Heart left ventricle (tissue), 16 donors: ENCODE data around the gene POLR2B. TPM values are rescaled to one million over a fixed set of nuclear protein-coding genes. Genes with fewer than 3 reads are reported as not detected.
"Not testable (repeated sequence)": the region's sequence is repeated elsewhere in the genome, so short reads cannot be mapped to it uniquely, and the experiment has no call there.

Experiments used
- ATAC-seq, 4 donors: fragments of 200-7000 bp; cut with Tn5 transposase; one replicate each; pipeline ENCODE4 v1.9.1; 2020 to 2022; ENCODE audit warnings: moderate library complexity in 4 of 4, mild to moderate bottlenecking in 3 of 4, moderate number of reproducible peaks in 1 of 4
- DNase-seq, 5 donors: peaks; one replicate each; pipeline ENCODE4 v3.0.0-alpha.2; 2020
- H3K27ac ChIP-seq, 12 donors: fragments of 200-600 bp; sonication (generic) in 4 of 12; one replicate each; pipeline versions ENCODE4 v1.5.0 to v1.8.0; 2016 to 2022; ENCODE audit warnings: mild to moderate bottlenecking in 2 of 12
- H3K27me3 ChIP-seq, 9 donors: fragments of 200-600 bp; sonication (generic) in 2 of 9; one replicate each; pipeline versions ENCODE4 v1.5.1 to v1.8.0; 2016 to 2022; ENCODE audit warnings: mild to moderate bottlenecking in 3 of 9
- H3K36me3 ChIP-seq, 9 donors: fragments of 200-600 bp; sonication (generic) in 2 of 9; one replicate each; pipeline versions ENCODE4 v1.5.0 to v1.8.0; 2018 to 2022; ENCODE audit warnings: mild to moderate bottlenecking in 2 of 9
- H3K4me1 ChIP-seq, 12 donors: fragments of 200-600 bp; sonication (generic) in 4 of 12; one replicate each; pipeline versions ENCODE4 v1.5.0 to v1.8.0; 2016 to 2022; ENCODE audit warnings: mild to moderate bottlenecking in 3 of 12
- H3K4me3 ChIP-seq, 12 donors: fragments of 200-600 bp; sonication (generic) in 4 of 12; one replicate each; pipeline versions ENCODE4 v1.5.0 to v1.8.0; 2017 to 2022; ENCODE audit warnings: mild to moderate bottlenecking in 9 of 12, moderate library complexity in 4 of 12
- H3K9me3 ChIP-seq, 12 donors: fragments of 200-600 bp; sonication (generic) in 4 of 12; one replicate each; pipeline versions ENCODE4 v1.5.0 to v1.8.0; 2016 to 2022; ENCODE audit warnings: mild to moderate bottlenecking in 1 of 12
- POLR2A ChIP-seq, 2 donors: fragments of 450-650 bp; IDR thresholded peaks; one replicate each; pipeline ENCODE4 v1.6.1; 2017; ENCODE audit warnings: antibody characterized with exemption in 2 of 2, mild to moderate bottlenecking in 2 of 2, moderate library complexity in 2 of 2
- WGBS, 4 donors: extraction: QIAGEN DNeasy Blood & Tissue Kit in 2 of 4; methylation state at CpG; one replicate each; pipeline versions ENCODE4 v1.1.5 to v1.1.7; 2013 to 2018; 5-methylcytosine and 5-hydroxymethylcytosine counted together
- intact Hi-C, 10 donors: fragments of 100-400 bp; cut with DNase I; formaldehyde crosslinking; loops; one replicate each; pipeline versions ENCODE4 v1.11.1 to v1.14.2; 2022
- polyA plus RNA-seq, 2 donors: library from polyadenylated mRNA; stranded (reverse); fragments of 200-250 nt; gene quantifications; one replicate each; pipeline ENCODE4 v1.2.3, GENCODE V29; 2013
- total RNA-seq, 9 donors: library from RNA; depleted of rRNA in 2 of 9; stranded (reverse); fragments of >200 nt in 2 of 9; fragmentation: NEBNext Ultra II Directional in 3 of 9; extraction: Animal tissue kit (Norgen Biotek cat#: 25700) in 3 of 9; gene quantifications; one replicate each; pipeline versions ENCODE4 v1.1.0 to v1.2.4, GENCODE V29; 2016 to 2023
- TF ChIP-seq, protein P1 (sequence below), 12 donors: fragments of 200-600 bp; sonication (generic) in 4 of 12; IDR thresholded peaks; one replicate each; pipeline versions ENCODE4 v1.5.0 to v1.8.0; 2018 to 2022; ENCODE audit warnings: antibody characterized with exemption in 12 of 12, mild to moderate bottlenecking in 5 of 12
- donor health status: ischemic (EF 13 %, LVEDD 7.1; RV severe dilation, severe dysfunction).
- donor health status: healthy with polysubstance abuse.
- donor health status: DM: no; HTN: yes; CAD: no.
- donor health status: DM: no; HTN: no; CAD: no.
- donor health status: ischemic (EF 25% LVEDD 6.9; RV normal size, moderate dysfunction).
- donor health status: ischemic (EF 25% LVEDD 5.7; RV mildly dilated, moderate dysfunction).
- donor health status: healthy.
- donor health status: DM: yes; HTN: yes; CAD: no.
- donor health status: ischemic (EF 35%, LVEDD 5.7; RV mildly dilated, moderate dysfunction).
- donor health status: nonischemic (EF 11% LVEDD 7.7; RV severe dilation, severe dysfunction).
- donor health status: DM: yes; HTN: yes; CAD: no.
- donor health status: PGD.
- donor health status: ischemic (EF 29% LVEDD 5.4; RV normal size, mild dysfunction).
- donor health status: nonischemic (EF 23%, LVEDD 6.1; RV moderate dilation, normal function).

The POLR2B gene
- total and polyA plus RNA-seq, 11 donors: 19.4 to 87.0 (median 73.0) TPM

GRCh38 chr4:57044996-57045395 lies 66.3 kb downstream of the POLR2B start:
- no peak overlapping the region for H3K4me3 ChIP-seq
- H3K27me3 ChIP-seq: no peaks in the 10 kb centered on the region
- 71 to 88% (median 75%) methylated on average over 1 of the region's 1 CpG for WGBS, 4 donors
- H3K36me3 ChIP-seq: peaks cover 0 to 27% (median 10%) of the 10 kb centered on the region in 9 donors
- H3K27ac ChIP-seq: peak overlapping the region; percentile 52 to 94 (median 80)
- ATAC-seq: no peak
- TF ChIP-seq, protein P1, sequence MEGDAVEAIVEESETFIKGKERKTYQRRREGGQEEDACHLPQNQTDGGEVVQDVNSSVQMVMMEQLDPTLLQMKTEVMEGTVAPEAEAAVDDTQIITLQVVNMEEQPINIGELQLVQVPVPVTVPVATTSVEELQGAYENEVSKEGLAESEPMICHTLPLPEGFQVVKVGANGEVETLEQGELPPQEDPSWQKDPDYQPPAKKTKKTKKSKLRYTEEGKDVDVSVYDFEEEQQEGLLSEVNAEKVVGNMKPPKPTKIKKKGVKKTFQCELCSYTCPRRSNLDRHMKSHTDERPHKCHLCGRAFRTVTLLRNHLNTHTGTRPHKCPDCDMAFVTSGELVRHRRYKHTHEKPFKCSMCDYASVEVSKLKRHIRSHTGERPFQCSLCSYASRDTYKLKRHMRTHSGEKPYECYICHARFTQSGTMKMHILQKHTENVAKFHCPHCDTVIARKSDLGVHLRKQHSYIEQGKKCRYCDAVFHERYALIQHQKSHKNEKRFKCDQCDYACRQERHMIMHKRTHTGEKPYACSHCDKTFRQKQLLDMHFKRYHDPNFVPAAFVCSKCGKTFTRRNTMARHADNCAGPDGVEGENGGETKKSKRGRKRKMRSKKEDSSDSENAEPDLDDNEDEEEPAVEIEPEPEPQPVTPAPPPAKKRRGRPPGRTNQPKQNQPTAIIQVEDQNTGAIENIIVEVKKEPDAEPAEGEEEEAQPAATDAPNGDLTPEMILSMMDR (IDR thresholded peaks at IDR 0.05): no peak
- no peak for TF ChIP-seq POLR2A (IDR thresholded peaks at IDR 0.05)
- H3K9me3 ChIP-seq: no peaks in the 10 kb centered on the region
- intact Hi-C loops: loop anchor here in 7 of 10 donors (2.0 to 5.0 kb wide), 3 partner anchors 62 to 67 kb away; partner anchors contain the start of gene IGFBP7 (in 5 of the 7)
- H3K4me1 ChIP-seq: peaks cover 11 to 95% (median 70%) of the 10 kb centered on the region in 12 donors
- DNase-seq: no peak

- H3K9me3 ChIP-seq, ATAC-seq, H3K27me3 ChIP-seq, H3K4me3 ChIP-seq, DNase-seq, intact Hi-C loops, H3K36me3 ChIP-seq: not testable (repeated sequence)
- Histone ChIP-seq H3K27ac (peak overlapping the region in 10 of 12 donors; percentile 4 to 89 (median 78)), H3K4me1 (peaks cover 19 to 98% (median 80%) of the 10 kb centered on the region in 12 donors)
- 87 to 91% (median 89%) methylated on average over 6 of the region's 6 CpGs for WGBS, 4 donors
Observed at GRCh38 chr4:57047046-57047445, 68.3 kb downstream of the POLR2B start.

- no peaks in the 10 kb centered on the region for H3K27me3 ChIP-seq
- TF ChIP-seq POLR2A (IDR thresholded peaks at IDR 0.05): no peak
- TF ChIP-seq, protein P1 (IDR thresholded peaks at IDR 0.05): no peak
- intact Hi-C loops: no loop called here
- H3K36me3 ChIP-seq: peaks cover 0 to 11% (median 0%) of the 10 kb centered on the region in 9 donors
- no peak for DNase-seq
- peak overlapping the region; percentile 7 to 86 (median 62) for H3K27ac ChIP-seq
- ATAC-seq: peak; percentile 21 to 44 (median 34)
- H3K4me3 ChIP-seq: no peak overlapping the region
- H3K9me3 ChIP-seq: no peaks in the 10 kb centered on the region
- peaks cover 17 to 98% (median 77%) of the 10 kb centered on the region in 12 donors for H3K4me1 ChIP-seq
- WGBS, 4 donors: 0 to 31% (median 19%) methylated on average over 1 of the region's 1 CpG
Observed at GRCh38 chr4:57048590-57049304, 70.1 kb downstream of the POLR2B start.

- intact Hi-C loops: no loop called here
- 18 to 32% (median 27%) methylated on average over 3 of the region's 3 CpGs for WGBS, 4 donors
- no peak for TF ChIP-seq POLR2A (IDR thresholded peaks at IDR 0.05)
- TF ChIP-seq, protein P1 (IDR thresholded peaks at IDR 0.05): no peak
- ATAC-seq: peak in 3 of 4 donors; percentile 48 to 63 (median 51)
- Histone ChIP-seq H3K4me1 (peaks cover 14 to 96% (median 73%) of the 10 kb centered on the region in 12 donors), H3K27ac (peak overlapping the region in 11 of 12 donors; percentile 31 to 75 (median 61)), H3K9me3 (no peaks in the 10 kb centered on the region), H3K4me3 (no peak overlapping the region), H3K36me3 (peaks cover 0 to 11% (median 0%) of the 10 kb centered on the region in 9 donors), H3K27me3 (no peaks in the 10 kb centered on the region)
- peak in 3 of 5 donors; percentile 47 to 52 (median 49) for DNase-seq
Observed at GRCh38 chr4:57051095-57051494, 72.4 kb downstream of the POLR2B start.
